Brain microvascular endothelial cell (primary cell): ENCODE data around the gene MCU.

Experiments
- DNase-seq: peaks from one replicate; pipeline ENCODE4 v3.0.0-alpha.2; 2020
- H3K27ac ChIP-seq: fragments of 250-450 bp; sonication (Bioruptor Pico); 2 replicates; pipeline ENCODE4 v1.5.1; 2020; ENCODE audit warnings: mild to moderate bottlenecking, moderate library complexity
- H3K27me3 ChIP-seq: fragments of 250-450 bp; sonication (Bioruptor Pico); replicated peaks from 2 replicates; pipeline ENCODE4 v1.5.1; 2020; ENCODE audit warnings: mild to moderate bottlenecking
- H3K36me3 ChIP-seq: fragments of 250-450 bp; sonication (Bioruptor Pico); replicated peaks from 2 replicates; pipeline ENCODE4 v1.5.1; 2020; ENCODE audit warnings: mild to moderate bottlenecking
- H3K4me3 ChIP-seq: 2 replicates; pipeline ENCODE4 v1.5.1; 2011; ENCODE audit warnings: low read depth, mild to moderate bottlenecking, control low read depth, low read length, moderate library complexity
- in situ Hi-C: cut with HindIII; loops from 2 replicates; pipeline ENCODE4 v1.10.0; 2017; ENCODE audit warnings: low sequenced_read_pairs, low pct_ligation_motif_present
- TF ChIP-seq, protein P1 (sequence below): IDR thresholded peaks from 2 replicates; pipeline ENCODE4 v1.5.1; 2011; ENCODE audit warnings: low read depth, mild to moderate bottlenecking, moderate library complexity, low read length, control low read depth, inconsistent platforms; ENCODE audit errors: missing control alignments

Gene MCU

DNA sequence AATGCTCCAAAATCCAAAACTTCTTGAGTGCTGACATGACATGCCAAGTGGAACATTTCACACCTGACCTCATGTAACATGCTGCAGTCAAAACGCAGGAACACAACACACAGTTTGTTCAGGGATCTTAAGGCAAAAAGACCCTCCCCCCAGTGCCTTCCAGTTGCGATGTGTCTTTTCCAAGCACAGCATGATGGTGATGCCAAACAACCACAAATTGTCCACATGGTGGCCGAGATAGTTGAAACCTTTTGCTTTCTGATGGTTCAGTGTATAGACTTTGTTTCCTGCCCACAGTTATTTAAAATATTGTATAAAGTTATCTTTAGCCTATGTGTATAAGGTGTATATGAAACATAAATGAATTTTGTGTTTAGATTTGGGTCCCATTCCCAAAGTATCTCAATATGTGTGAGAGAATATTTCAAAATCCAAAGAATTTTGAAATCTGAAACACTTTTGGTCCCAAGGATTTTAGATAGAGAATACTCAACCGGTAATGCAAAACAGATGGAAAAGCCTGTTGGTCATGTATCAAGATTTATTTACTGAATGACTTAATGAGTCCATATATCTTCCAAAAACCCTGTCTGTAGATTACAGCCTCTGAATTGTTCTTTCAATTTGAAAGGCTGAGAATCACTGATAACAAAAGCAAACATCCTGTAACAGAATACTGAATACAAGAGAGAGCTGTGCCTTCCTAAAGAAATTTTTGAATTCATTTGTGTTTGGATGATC lies 108.2 kb downstream of the MCU start:
- Histone ChIP-seq H3K4me3 (no peak overlapping the region), H3K27ac (no peak overlapping the region), H3K36me3 (no peaks in the 10 kb centered on the region), H3K27me3 (no peaks in the 10 kb centered on the region)
- TF ChIP-seq, protein P1, sequence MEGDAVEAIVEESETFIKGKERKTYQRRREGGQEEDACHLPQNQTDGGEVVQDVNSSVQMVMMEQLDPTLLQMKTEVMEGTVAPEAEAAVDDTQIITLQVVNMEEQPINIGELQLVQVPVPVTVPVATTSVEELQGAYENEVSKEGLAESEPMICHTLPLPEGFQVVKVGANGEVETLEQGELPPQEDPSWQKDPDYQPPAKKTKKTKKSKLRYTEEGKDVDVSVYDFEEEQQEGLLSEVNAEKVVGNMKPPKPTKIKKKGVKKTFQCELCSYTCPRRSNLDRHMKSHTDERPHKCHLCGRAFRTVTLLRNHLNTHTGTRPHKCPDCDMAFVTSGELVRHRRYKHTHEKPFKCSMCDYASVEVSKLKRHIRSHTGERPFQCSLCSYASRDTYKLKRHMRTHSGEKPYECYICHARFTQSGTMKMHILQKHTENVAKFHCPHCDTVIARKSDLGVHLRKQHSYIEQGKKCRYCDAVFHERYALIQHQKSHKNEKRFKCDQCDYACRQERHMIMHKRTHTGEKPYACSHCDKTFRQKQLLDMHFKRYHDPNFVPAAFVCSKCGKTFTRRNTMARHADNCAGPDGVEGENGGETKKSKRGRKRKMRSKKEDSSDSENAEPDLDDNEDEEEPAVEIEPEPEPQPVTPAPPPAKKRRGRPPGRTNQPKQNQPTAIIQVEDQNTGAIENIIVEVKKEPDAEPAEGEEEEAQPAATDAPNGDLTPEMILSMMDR: peak; percentile 9
- DNase-seq: no peak
- in situ Hi-C loops: no loop called here

- no peaks in the 10 kb centered on the region for H3K36me3 ChIP-seq
- in situ Hi-C loops: no loop called here
- H3K27ac ChIP-seq: no peak overlapping the region
- TF ChIP-seq, protein P1: no peak
- no peaks in the 10 kb centered on the region for H3K27me3 ChIP-seq
- no peak for DNase-seq
- no peak overlapping the region for H3K4me3 ChIP-seq
Measured at GRCh38 chr10:72800741-72801092, 108.8 kb downstream of the MCU start.

DNA sequence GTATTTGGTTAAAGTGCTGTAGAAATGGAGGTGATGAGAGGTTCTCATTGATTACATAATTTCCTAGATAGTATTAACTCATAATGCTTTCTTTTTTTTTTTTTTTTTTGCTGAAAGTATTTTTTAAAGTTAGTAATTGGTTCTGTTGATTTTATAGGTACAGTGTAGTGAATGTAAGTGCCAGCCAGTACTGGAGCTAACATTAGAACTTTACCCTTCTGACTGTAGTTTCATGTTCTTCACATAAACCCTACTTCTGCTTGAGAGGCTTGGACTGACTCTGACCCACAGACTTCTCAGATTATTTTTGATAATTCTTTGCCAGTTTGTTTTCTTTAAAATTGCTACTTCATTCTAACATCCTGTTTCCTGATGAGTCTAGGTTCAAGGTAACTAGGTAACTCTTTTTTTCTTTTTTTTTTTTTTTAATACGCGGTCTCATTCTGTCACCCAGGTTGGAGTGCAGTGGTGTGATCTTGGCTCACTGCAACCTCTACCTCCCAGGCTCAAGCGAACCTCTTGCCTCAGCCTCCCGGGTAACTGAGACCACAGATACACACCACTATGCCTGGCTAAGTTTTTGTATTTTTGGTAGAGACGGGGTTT lies 109.4 kb downstream of the MCU start:
- no peak for DNase-seq
- TF ChIP-seq, protein P1: no peak
- no peak overlapping the region for H3K27ac ChIP-seq
- H3K4me3 ChIP-seq: no peak overlapping the region
- no peaks in the 10 kb centered on the region for H3K36me3 ChIP-seq
- in situ Hi-C loops: no loop called here
- H3K27me3 ChIP-seq: no peaks in the 10 kb centered on the region

- H3K27ac ChIP-seq: peak overlapping the region; percentile 72
- no peaks in the 10 kb centered on the region for H3K36me3 ChIP-seq
- no peak for DNase-seq
- H3K4me3 ChIP-seq: no peak overlapping the region
- TF ChIP-seq, protein P1: no peak
- in situ Hi-C loops: no loop called here
- no peaks in the 10 kb centered on the region for H3K27me3 ChIP-seq
Measured at GRCh38 chr10:72802332-72802731, 110.4 kb downstream of the MCU start.

DNA sequence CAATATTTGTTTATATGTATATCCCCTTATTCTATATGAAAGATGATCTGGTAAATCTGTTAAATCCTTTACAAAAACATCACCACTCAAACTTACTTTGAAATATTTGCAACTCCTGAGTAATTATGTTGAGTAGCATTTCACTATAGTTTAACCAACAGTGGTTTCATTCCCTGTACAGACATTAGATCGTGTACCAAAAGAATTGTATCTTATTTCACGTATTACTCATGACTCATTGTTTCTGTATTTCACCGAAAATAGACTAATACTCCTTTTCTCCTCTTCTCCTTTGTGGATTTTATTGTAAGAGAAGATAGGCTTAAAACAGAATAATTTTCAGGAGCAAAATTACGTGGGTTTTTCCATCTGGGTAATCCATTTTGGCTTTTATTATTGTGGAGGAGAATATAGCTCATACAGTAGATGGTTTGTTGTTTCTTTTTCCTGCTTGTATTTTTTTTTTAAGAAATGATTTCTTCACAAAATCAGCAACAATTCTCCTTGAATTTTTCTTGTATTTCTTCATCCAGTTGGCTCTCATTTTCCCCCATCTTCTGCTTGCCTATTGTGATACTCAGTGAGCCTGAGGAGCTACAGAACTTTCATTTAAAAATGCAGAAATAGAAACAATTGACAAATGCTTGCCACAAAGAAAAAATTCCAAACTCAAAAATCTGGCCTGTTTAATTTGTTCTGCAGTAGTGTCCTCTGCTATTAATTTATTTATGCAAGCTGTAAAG lies 111.0 kb downstream of the MCU start:
- no peak for DNase-seq
- TF ChIP-seq, protein P1: no peak
- in situ Hi-C loops: no loop called here
- H3K27ac ChIP-seq: peak overlapping the region; percentile 72
- no peaks in the 10 kb centered on the region for H3K36me3 ChIP-seq
- H3K27me3 ChIP-seq: no peaks in the 10 kb centered on the region
- peak overlapping the region; percentile 6 for H3K4me3 ChIP-seq
